ENCODE measurements around the gene FAM81B. TPM values are rescaled to one million over a fixed set of nuclear protein-coding genes. Genes with fewer than 3 reads are reported as not detected.
A peak's percentile ranks its signal among the peaks of the same experiment; 100 is the strongest.

The FAM81B gene
- polyA plus RNA-seq, 1 of the 3 experiments (the other 2 are of a cell fraction), result 0.21 TPM

- Histone ChIP-seq H3K4me2 (no peak overlapping the region), H3K9ac (no peak overlapping the region), H2AFZ (ENCODE audit: low read depth) (no peak overlapping the region), H3F3A (replicated peaks; ENCODE audit: insufficient read depth) (no peaks in the 10 kb centered on the region), H3K9me2 (no peaks in the 10 kb centered on the region), H4K20me1 (ENCODE audit: insufficient read depth) (no peaks in the 10 kb centered on the region), H3K27ac (ENCODE audit: low read depth in 2 of 2, low read length in 1 of 2) (no peak overlapping the region), H3K79me2 (ENCODE audit: insufficient read depth) (no peaks in the 10 kb centered on the region), H3K36me3 (replicated peaks in 1 of 2; ENCODE audit: control insufficient read depth in 1 of 2, insufficient read depth in 2 of 2, low read length in 1 of 2) (no peaks in the 10 kb centered on the region), H3K27me3 (ENCODE audit: insufficient read depth) (no peaks in the 10 kb centered on the region), H3K4me3 (ENCODE audit: low read depth in 2 of 2, low read length in 1 of 2) (no peak overlapping the region), H3K4me1 (ENCODE audit: control insufficient read depth in 1 of 2, insufficient read depth in 2 of 2, low read depth in 1 of 2, low read length in 1 of 2) (no peaks in the 10 kb centered on the region), H3K9me3 (no peaks in the 10 kb centered on the region)
- 56% methylated on average over 7 of the region's 7 CpGs for WGBS (ENCODE audit: low lambda C conversion rate)
- no peak for TF ChIP-seq RFX5 (IDR thresholded peaks at IDR 0.05; ENCODE audit: low read length)
- TF ChIP-seq EP300 (IDR thresholded peaks at IDR 0.05; ENCODE audit: borderline replicate concordance in 1 of 2, low read depth in 1 of 2, low read length in 1 of 2), result no peak
- ChIA-PET POLR2A (no interaction called here), CTCF (no interaction called here)
- no peak for DNase-seq
Observed at GRCh38 chr5:95374061-95374460, 17.1 kb upstream of the FAM81B start.

DNA sequence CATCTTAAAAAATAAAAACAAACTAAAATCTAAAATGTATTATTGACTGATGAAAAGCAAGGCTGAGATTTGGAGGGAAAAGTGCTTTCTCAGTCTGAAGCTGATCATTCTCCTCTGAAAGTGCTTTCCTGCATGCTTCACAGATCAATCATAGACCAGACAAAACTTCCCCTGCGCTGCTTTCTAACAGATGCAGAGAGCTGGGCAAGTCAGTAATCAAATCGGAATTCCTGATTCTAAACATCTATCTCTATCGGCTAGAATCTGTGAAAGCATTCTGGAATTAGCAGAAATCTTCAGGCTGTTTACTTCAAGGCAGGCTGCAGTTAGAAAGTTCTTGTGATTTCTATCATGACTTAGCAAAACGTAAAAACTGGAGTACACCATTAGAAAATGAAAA lies 15.6 kb upstream of the FAM81B start:
- Histone ChIP-seq H3K9ac (no peak overlapping the region), H2AFZ (ENCODE audit: low read depth) (no peak overlapping the region; the same call in 1 of the 2 replicates), H3F3A (replicated peaks; ENCODE audit: insufficient read depth) (no peaks in the 10 kb centered on the region), H4K20me1 (ENCODE audit: insufficient read depth) (no peaks in the 10 kb centered on the region), H3K4me2 (peak overlapping the region; percentile 54; the same call in 1 of the 2 replicates), H3K79me2 (ENCODE audit: insufficient read depth) (no peaks in the 10 kb centered on the region), H3K9me2 (no peaks in the 10 kb centered on the region), H3K9me3 (no peaks in the 10 kb centered on the region), H3K4me3 (ENCODE audit: low read depth in 2 of 2, low read length in 1 of 2) (no peak overlapping the region), H3K36me3 (replicated peaks in 1 of 2; ENCODE audit: control insufficient read depth in 1 of 2, insufficient read depth in 2 of 2, low read length in 1 of 2) (no peaks in the 10 kb centered on the region), H3K4me1 (ENCODE audit: control insufficient read depth in 1 of 2, insufficient read depth in 2 of 2, low read depth in 1 of 2, low read length in 1 of 2) (no peaks in the 10 kb centered on the region), H3K27me3 (ENCODE audit: insufficient read depth) (no peaks in the 10 kb centered on the region), H3K27ac (ENCODE audit: low read depth in 2 of 2, low read length in 1 of 2) (no peak overlapping the region)
- WGBS (ENCODE audit: low lambda C conversion rate), result 22% methylated on average over 4 of the region's 4 CpGs
- TF ChIP-seq, protein P1, sequence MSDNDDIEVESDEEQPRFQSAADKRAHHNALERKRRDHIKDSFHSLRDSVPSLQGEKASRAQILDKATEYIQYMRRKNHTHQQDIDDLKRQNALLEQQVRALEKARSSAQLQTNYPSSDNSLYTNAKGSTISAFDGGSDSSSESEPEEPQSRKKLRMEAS (IDR thresholded peaks at IDR 0.05; ENCODE audit: low read depth), result no peak
- TF ChIP-seq FOXJ3 (CRISPR knock-in tag; IDR thresholded peaks at IDR 0.05), result no peak
- no peak for TF ChIP-seq PBX3 (IDR thresholded peaks at IDR 0.05)
- no peak for TF ChIP-seq TEAD4 (IDR thresholded peaks at IDR 0.05; ENCODE audit: borderline replicate concordance, insufficient read depth)
- TF ChIP-seq RAD21 (IDR thresholded peaks at IDR 0.05; ENCODE audit: low read length), result no peak
- no peak for TF ChIP-seq TCF12 (IDR thresholded peaks at IDR 0.05)
- TF ChIP-seq NFIC (IDR thresholded peaks at IDR 0.05; ENCODE audit: borderline replicate concordance), result no peak
- TF ChIP-seq MEF2A (IDR thresholded peaks at IDR 0.05; ENCODE audit: borderline replicate concordance, low read depth), result no peak
- TF ChIP-seq, protein P2, sequence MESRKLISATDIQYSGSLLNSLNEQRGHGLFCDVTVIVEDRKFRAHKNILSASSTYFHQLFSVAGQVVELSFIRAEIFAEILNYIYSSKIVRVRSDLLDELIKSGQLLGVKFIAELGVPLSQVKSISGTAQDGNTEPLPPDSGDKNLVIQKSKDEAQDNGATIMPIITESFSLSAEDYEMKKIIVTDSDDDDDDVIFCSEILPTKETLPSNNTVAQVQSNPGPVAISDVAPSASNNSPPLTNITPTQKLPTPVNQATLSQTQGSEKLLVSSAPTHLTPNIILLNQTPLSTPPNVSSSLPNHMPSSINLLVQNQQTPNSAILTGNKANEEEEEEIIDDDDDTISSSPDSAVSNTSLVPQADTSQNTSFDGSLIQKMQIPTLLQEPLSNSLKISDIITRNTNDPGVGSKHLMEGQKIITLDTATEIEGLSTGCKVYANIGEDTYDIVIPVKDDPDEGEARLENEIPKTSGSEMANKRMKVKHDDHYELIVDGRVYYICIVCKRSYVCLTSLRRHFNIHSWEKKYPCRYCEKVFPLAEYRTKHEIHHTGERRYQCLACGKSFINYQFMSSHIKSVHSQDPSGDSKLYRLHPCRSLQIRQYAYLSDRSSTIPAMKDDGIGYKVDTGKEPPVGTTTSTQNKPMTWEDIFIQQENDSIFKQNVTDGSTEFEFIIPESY (IDR thresholded peaks at IDR 0.05; ENCODE audit: borderline replicate concordance, low read depth), result no peak
- TF ChIP-seq, protein P3, sequence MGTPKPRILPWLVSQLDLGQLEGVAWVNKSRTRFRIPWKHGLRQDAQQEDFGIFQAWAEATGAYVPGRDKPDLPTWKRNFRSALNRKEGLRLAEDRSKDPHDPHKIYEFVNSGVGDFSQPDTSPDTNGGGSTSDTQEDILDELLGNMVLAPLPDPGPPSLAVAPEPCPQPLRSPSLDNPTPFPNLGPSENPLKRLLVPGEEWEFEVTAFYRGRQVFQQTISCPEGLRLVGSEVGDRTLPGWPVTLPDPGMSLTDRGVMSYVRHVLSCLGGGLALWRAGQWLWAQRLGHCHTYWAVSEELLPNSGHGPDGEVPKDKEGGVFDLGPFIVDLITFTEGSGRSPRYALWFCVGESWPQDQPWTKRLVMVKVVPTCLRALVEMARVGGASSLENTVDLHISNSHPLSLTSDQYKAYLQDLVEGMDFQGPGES (IDR thresholded peaks at IDR 0.05; ENCODE audit: low read depth, low read length), result no peak
- no peak for DNase-seq
- CTCF ChIA-PET, result no interaction called here
- POLR2A ChIA-PET, result no interaction called here

All from SK-N-SH (cell line).